Neural crest cell (in vitro differentiated cells): ENCODE measurements around the gene RRAGD. TPM values are rescaled to one million over a fixed set of nuclear protein-coding genes. Genes with fewer than 3 reads are reported as not detected.

ENCODE experiments used
- DNase-seq: peaks from one replicate; pipeline ENCODE4 v3.0.0; 2021; ENCODE audit warnings: low read depth, mixed read lengths, low spot score
- H3K27ac Mint-ChIP-seq: one replicate; pipeline ENCODE4 v1.8.0; 2021; ENCODE audit warnings: mild to moderate bottlenecking, mixed read lengths; ENCODE audit not compliant: unreplicated experiment
- H3K27me3 Mint-ChIP-seq: 2 replicates; pipeline ENCODE4 v1.8.0; 2021; ENCODE audit warnings: low read depth, mild to moderate bottlenecking, mixed read lengths
- H3K36me3 Mint-ChIP-seq: 2 replicates; pipeline ENCODE4 v1.8.0; 2021; ENCODE audit warnings: low read depth, mild to moderate bottlenecking, mixed read lengths
- H3K4me1 Mint-ChIP-seq: 2 replicates; pipeline ENCODE4 v1.8.0; 2021; ENCODE audit warnings: mixed read lengths
- H3K4me3 Mint-ChIP-seq: one replicate; pipeline ENCODE4 v1.8.0; 2021; ENCODE audit warnings: mild to moderate bottlenecking, mixed read lengths
- H3K9me3 Mint-ChIP-seq: 2 replicates; pipeline ENCODE4 v1.8.0; 2021; ENCODE audit warnings: mixed read lengths
- CTCF ChIP-seq: fragments of 200-600 bp; sonication (generic); conservative IDR thresholded peaks from 2 replicates; pipeline ENCODE4 v1.5.0; 2021; ENCODE audit warnings: antibody characterized with exemption, mild to moderate bottlenecking
- total RNA-seq: library from RNA; stranded (reverse); gene quantifications from 2 replicates; pipeline ENCODE4 v1.2.1, GENCODE V29; 2021

Gene RRAGD
- total RNA-seq, 1 donor from 2014 or later, result 12.8 TPM

- DNase-seq, result no peak
- no peak overlapping the region for H3K4me3 Mint-ChIP-seq
- no peak for TF ChIP-seq CTCF
- H3K9me3 Mint-ChIP-seq, result peaks cover 2% of the 10 kb centered on the region
- H3K36me3 Mint-ChIP-seq, result no peaks in the 10 kb centered on the region
- H3K4me1 Mint-ChIP-seq, result no peaks in the 10 kb centered on the region
- H3K27me3 Mint-ChIP-seq, result no peaks in the 10 kb centered on the region
- no peak overlapping the region for H3K27ac Mint-ChIP-seq
Observed at GRCh38 chr6:89393659-89394058, 18.4 kb downstream of the RRAGD start.

DNA sequence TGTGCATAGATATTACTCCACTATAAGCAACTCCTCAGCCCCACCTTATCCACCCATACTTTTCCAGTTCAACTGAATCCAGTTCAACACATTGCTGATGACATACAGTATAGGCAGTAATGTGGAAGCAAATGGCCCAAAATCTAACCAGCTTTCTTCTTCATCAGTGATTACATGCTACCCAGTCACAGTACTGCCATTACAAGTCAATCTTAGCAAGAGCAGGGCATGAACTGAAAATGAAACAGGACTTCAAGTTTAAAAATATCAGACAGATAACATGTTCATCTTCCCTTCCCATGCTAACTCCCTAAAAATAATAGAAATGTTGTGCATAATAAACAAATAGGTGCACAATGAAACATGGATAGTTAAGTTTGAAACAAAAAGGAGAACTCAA, 19.2 kb downstream of the RRAGD start:
- no peak for DNase-seq
- Mint-ChIP-seq H3K27me3 (no peaks in the 10 kb centered on the region), H3K9me3 (peaks cover 2% of the 10 kb centered on the region), H3K4me1 (no peaks in the 10 kb centered on the region), H3K27ac (no peak overlapping the region), H3K4me3 (no peak overlapping the region), H3K36me3 (no peaks in the 10 kb centered on the region)
- no peak for TF ChIP-seq CTCF

GRCh38 chr6:89388846-89389245, 23.2 kb downstream of the RRAGD start:
- Mint-ChIP-seq H3K27ac (no peak overlapping the region), H3K36me3 (no peaks in the 10 kb centered on the region), H3K27me3 (no peaks in the 10 kb centered on the region), H3K4me1 (no peaks in the 10 kb centered on the region), H3K9me3 (peaks cover 2% of the 10 kb centered on the region), H3K4me3 (no peak overlapping the region)
- DNase-seq, result no peak
- no peak for TF ChIP-seq CTCF

GRCh38 chr6:89387516-89388201, 24.4 kb downstream of the RRAGD start:
- Mint-ChIP-seq H3K4me1 (no peaks in the 10 kb centered on the region), H3K27ac (no peak overlapping the region), H3K4me3 (no peak overlapping the region), H3K9me3 (peaks cover 2% of the 10 kb centered on the region), H3K36me3 (peaks cover 2% of the 10 kb centered on the region), H3K27me3 (no peaks in the 10 kb centered on the region)
- TF ChIP-seq CTCF, result no peak
- no peak for DNase-seq

DNA sequence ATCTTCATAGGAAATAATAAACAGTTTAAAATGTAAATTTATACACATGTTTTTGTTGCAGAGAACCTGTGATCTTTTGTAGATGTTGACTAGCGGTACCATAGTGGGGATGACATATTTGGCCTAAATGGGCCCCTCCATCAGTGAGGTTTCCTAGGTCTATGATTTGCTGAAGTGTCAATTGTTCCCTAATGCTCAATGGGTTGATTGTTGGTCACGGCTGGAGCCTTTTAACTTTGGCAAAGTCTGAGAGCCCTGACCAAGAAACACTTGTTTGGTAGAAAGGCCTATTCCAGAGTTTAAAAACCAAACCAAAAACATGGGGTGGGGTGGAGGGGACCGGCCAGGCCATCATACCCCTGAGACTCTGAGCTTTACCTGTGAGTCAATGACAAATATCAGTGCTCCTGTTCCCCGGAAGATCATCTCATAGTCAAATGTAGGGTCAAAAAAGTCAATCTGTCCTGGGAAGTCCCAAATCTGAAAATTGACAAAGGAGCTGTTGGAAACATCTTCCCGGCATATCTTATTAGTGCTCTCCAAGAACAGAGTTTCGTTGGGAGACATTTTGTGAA, 25.1 kb downstream of the RRAGD start:
- TF ChIP-seq CTCF, result no peak
- no peak overlapping the region for H3K4me3 Mint-ChIP-seq
- no peak for DNase-seq
- no peaks in the 10 kb centered on the region for H3K4me1 Mint-ChIP-seq
- H3K27ac Mint-ChIP-seq, result no peak overlapping the region
- no peaks in the 10 kb centered on the region for H3K27me3 Mint-ChIP-seq
- H3K36me3 Mint-ChIP-seq, result peaks cover 2% of the 10 kb centered on the region
- peaks cover 2% of the 10 kb centered on the region for H3K9me3 Mint-ChIP-seq
